ENCODE measurements around the gene KCNH1. TPM values are rescaled to one million over a fixed set of nuclear protein-coding genes. Genes with fewer than 3 reads are reported as not detected.

Gene KCNH1
- total and polyA plus RNA-seq, 2 of the 4 experiments (the other 2 are of a cell fraction) = 0.27 to 0.54 TPM

- H4K8ac ChIP-seq (ENCODE audit: low read depth in 2 of 2, low read length in 2 of 2) = no peak overlapping the region
- no peak overlapping the region for H3K23ac ChIP-seq (ENCODE audit: low read depth, low read length)
- intact Hi-C loops (cut with micrococcal nuclease) = no loop called here
- no peaks in the 10 kb centered on the region for H3K9me3 ChIP-seq (ENCODE audit: control insufficient read depth, insufficient read depth, low read length)
- no peak overlapping the region for H3K56ac ChIP-seq (ENCODE audit: extremely low read depth, insufficient read depth, low read length)
- DNase-seq (no peak), ATAC-seq (ENCODE audit: low read depth) (no peak)
- no CpG with 5 or more reads among the region's 2 CpGs for WGBS, 2 experiments (ENCODE audit: extremely low coverage in 2 of 2, insufficient read length in 1 of 2)
- no peak overlapping the region for H3K14ac ChIP-seq (replicated peaks; ENCODE audit: low read depth, low read length)
- ChIA-PET CTCF (no interaction called here), POLR2A (ENCODE audit: unreplicated experiment) (no interaction called here)
- H2BK5ac ChIP-seq (ENCODE audit: low read depth, low read length, poor library complexity, severe bottlenecking) = no peak overlapping the region
- no peak overlapping the region for H2BK15ac ChIP-seq (ENCODE audit: low read depth, low read length)
- H2AK5ac ChIP-seq (ENCODE audit: low read depth, low read length) = no peak overlapping the region
- no peak overlapping the region for H3K18ac ChIP-seq (ENCODE audit: low read depth, low read length)
- no peaks in the 10 kb centered on the region for H3K4me1 ChIP-seq (ENCODE audit: control insufficient read depth, insufficient read depth, low read length)
- no peak overlapping the region for H3K4me2 ChIP-seq (ENCODE audit: low read depth, low read length)
- H3K27me3 ChIP-seq (ENCODE audit: control insufficient read depth, insufficient read depth, low read length) = no peaks in the 10 kb centered on the region
- no peak overlapping the region for H2BK120ac ChIP-seq (ENCODE audit: low read depth, low read length)
- TF ChIP-seq BHLHE40 (IDR thresholded peaks at IDR 0.05; ENCODE audit: low read depth, low read length) = no peak
- TF ChIP-seq MAFK (IDR thresholded peaks at IDR 0.05; ENCODE audit: low read depth, low read length) = no peak
- TF ChIP-seq ELK1 (IDR thresholded peaks at IDR 0.05; ENCODE audit: borderline replicate concordance, low read depth, low read length) = no peak
- no peak overlapping the region for H2AFZ ChIP-seq (replicated peaks; ENCODE audit: low read length, poor library complexity)
- dilution Hi-C loops (cut with HindIII; ENCODE audit: low sequenced_read_pairs, unreplicated experiment) = no loop called here
- no peak overlapping the region for H2BK20ac ChIP-seq (ENCODE audit: low read depth, low read length)
- no peak overlapping the region for H4K5ac ChIP-seq (ENCODE audit: low read depth, low read length)
- no peak overlapping the region for H3K4ac ChIP-seq (ENCODE audit: low read depth, low read length)
- H3K9ac ChIP-seq (ENCODE audit: low read depth, low read length) = no peak overlapping the region
- H2AK9ac ChIP-seq (replicated peaks; ENCODE audit: low read depth, low read length, poor library complexity) = no peak overlapping the region
- in situ Hi-C loops (cut with MboI; ENCODE audit: low sequenced_read_pairs) = no loop called here
- H3K27ac ChIP-seq (ENCODE audit: insufficient read depth, low read length) = no peak overlapping the region
- no TSS peak for BruUV-seq (replicated peaks)
- no peak overlapping the region for H3K4me3 ChIP-seq (ENCODE audit: insufficient read depth, low read depth, low read length)
- no peaks in the 10 kb centered on the region for H3K9me1 ChIP-seq (ENCODE audit: insufficient read depth, low read length)
- H3K79me1 ChIP-seq (ENCODE audit: low read depth in 1 of 2, low read length in 2 of 2) = no peaks in the 10 kb centered on the region
- no peak overlapping the region for H4K91ac ChIP-seq (ENCODE audit: insufficient read depth, low read depth, low read length)
- no peaks in the 10 kb centered on the region for H3K36me3 ChIP-seq (ENCODE audit: control insufficient read depth, insufficient read depth, low read length)
- no peaks in the 10 kb centered on the region for H4K20me1 ChIP-seq (ENCODE audit: insufficient read depth, low read length)
These were observed 311.7 kb downstream of the KCNH1 start for GRCh38 chr1:210822241-210822640.
